HepG2 (cell line): ENCODE results near the gene STRBP. TPM values are rescaled to one million over a fixed set of nuclear protein-coding genes. Genes with fewer than 3 reads are reported as not detected.
"Not testable (repeated sequence)": the region's sequence is repeated elsewhere in the genome, so short reads cannot be mapped to it uniquely, and the experiment has no call there.

ENCODE experiments used
- ATAC-seq: fragments of 200-7000 bp; cut with Tn5 transposase; 3 replicates; pipeline ENCODE4 v1.9.1; 2020; ENCODE audit warnings: mild to moderate bottlenecking, moderate library complexity
- BruUV-seq: library from RNA; stranded (reverse); fragments of 400-500 nt; replicated peaks from 2 replicates; lab custom pipeline; 2021; lab: Mats Ljungman, UMichigan
- CTCF ChIA-PET: fragments of 300-600 bp; formaldehyde crosslinking; extraction: SDS; loops from one replicate; lab custom pipeline; 2021; ENCODE audit warnings: low total read pairs, inconsistent platforms, low intra/inter-chr PET ratio; lab: Yijun Ruan, JAX
- POLR2A ChIA-PET: fragments of 350-600 bp; sonication (Branson Sonifier 250); formaldehyde crosslinking; loops from one replicate; lab custom pipeline; 2020; ENCODE audit warnings: antibody characterized with exemption, inconsistent platforms; lab: Yijun Ruan, JAX
- DNase-seq: peaks from one replicate; pipeline ENCODE4 v3.0.0-alpha.2; 2015; ENCODE audit warnings: low spot score
- FAIRE-seq: peaks from 3 replicates; lab custom pipeline; 2011; peaks lifted over from hg19 to GRCh38; lab: Jason Lieb, UNC
- H2AFZ ChIP-seq: one replicate; pipeline ENCODE4 v1.6.1; 2011; ENCODE audit warnings: low read length, inconsistent platforms
- H3K27ac ChIP-seq: fragments of 300-600 bp; 3 replicates; pipeline ENCODE4 v1.8.0; 2011; ENCODE audit warnings: mixed run types, mild to moderate bottlenecking, mixed read lengths, low read length, inconsistent platforms; ENCODE audit not compliant: insufficient read depth; ENCODE audit errors: extremely low read length
- H3K27me3 ChIP-seq, 2 experiments: fragments of 200-600 bp in 1 of 2; 2 replicates in 1 of 2; 3 replicates in 1 of 2; pipeline versions ENCODE4 v1.6.0 to v1.8.0; 2011; ENCODE audit warnings: low read length in 2 of 2, mild to moderate bottlenecking in 2 of 2, moderate library complexity in 2 of 2, inconsistent platforms in 1 of 2; ENCODE audit not compliant: insufficient read depth in 2 of 2, control insufficient read depth in 1 of 2
- H3K36me3 ChIP-seq, 2 experiments: fragments of 200-600 bp in 1 of 2; replicated peaks in 1 of 2; 2 replicates in 1 of 2; 3 replicates in 1 of 2; pipeline versions ENCODE4 v1.5.1 to v1.8.0; 2011; ENCODE audit warnings: low read length in 2 of 2, inconsistent platforms in 1 of 2; ENCODE audit not compliant: insufficient read depth in 2 of 2, control insufficient read depth in 1 of 2
- H3K4me1 ChIP-seq: 2 replicates; pipeline ENCODE4 v1.5.1; 2012; ENCODE audit warnings: low read length, inconsistent platforms; ENCODE audit not compliant: insufficient read depth
- H3K4me2 ChIP-seq: 2 replicates; pipeline ENCODE4 v1.6.0; 2011; ENCODE audit warnings: low read depth, low read length, inconsistent platforms
- H3K4me3 ChIP-seq, 3 experiments: fragments of 200-600 bp in 1 of 3; sonication (generic), shearing (Covaris generic) in 1 of 3; replicated peaks in 1 of 3; 2 replicates each; pipeline ENCODE4 v1.5.1; 2011 to 2016; ENCODE audit warnings: low read length in 3 of 3, inconsistent platforms in 2 of 3, low read depth in 2 of 3, mild to moderate bottlenecking in 2 of 3, control low read depth in 1 of 3, mixed read lengths in 1 of 3; ENCODE audit not compliant: insufficient read depth in 1 of 3
- H3K79me2 ChIP-seq: one replicate; pipeline ENCODE4 v1.6.1; 2011; ENCODE audit warnings: low read length, inconsistent platforms; ENCODE audit not compliant: insufficient read depth
- H3K9ac ChIP-seq: 2 replicates; pipeline ENCODE4 v1.6.0; 2011; ENCODE audit warnings: mild to moderate bottlenecking, low read depth, low read length, inconsistent platforms; ENCODE audit not compliant: insufficient read depth
- H3K9me3 ChIP-seq: 2 replicates; pipeline ENCODE4 v1.5.1; 2012; ENCODE audit warnings: mild to moderate bottlenecking, low read length
- H4K20me1 ChIP-seq: 2 replicates; pipeline ENCODE4 v1.6.0; 2011; ENCODE audit warnings: inconsistent platforms, mild to moderate bottlenecking, low read length, moderate library complexity; ENCODE audit not compliant: insufficient read depth
- FOXA1 ChIP-seq, 2 experiments: fragments of 450-650 bp in 1 of 2; sonication (generic) in 1 of 2; formaldehyde crosslinking in 1 of 2; IDR thresholded peaks; 2 replicates each; pipeline versions ENCODE4 v1.4.0 to v1.6.1; 2016 to 2020; ENCODE audit warnings: missing genetic modification reagents in 1 of 2
- HDAC6 ChIP-seq: fragments of 200-600 bp; sonication (generic); IDR thresholded peaks from 2 replicates; pipeline ENCODE4 v1.7.0; 2017; ENCODE audit warnings: mild to moderate bottlenecking, antibody characterized with exemption, low read length, low read depth
- HNRNPH1 ChIP-seq: fragments of 200-400 bp; formaldehyde crosslinking; optimal IDR thresholded peaks from 2 replicates; pipeline ENCODE3; 2017; ENCODE audit warnings: mild to moderate bottlenecking, low read depth, low read length
- RORA ChIP-seq: sonication (generic); formaldehyde crosslinking; IDR thresholded peaks from 2 replicates; pipeline ENCODE4 v1.5.0; 2020; ENCODE audit warnings: mild to moderate bottlenecking, missing genetic modification reagents, moderate library complexity
- TBX2 ChIP-seq: sonication (generic); formaldehyde crosslinking; IDR thresholded peaks from 2 replicates; pipeline ENCODE4 v1.5.0; 2020; ENCODE audit warnings: missing genetic modification reagents, mild to moderate bottlenecking, borderline replicate concordance
- ZBTB7A ChIP-seq: sonication (generic); formaldehyde crosslinking; IDR thresholded peaks from 2 replicates; pipeline ENCODE4 v1.8.0; 2022; ENCODE audit warnings: mild to moderate bottlenecking, missing genetic modification reagents
- ZNF431 ChIP-seq: sonication (generic); formaldehyde crosslinking; IDR thresholded peaks from 2 replicates; pipeline ENCODE4 v1.9.0; 2022; ENCODE audit warnings: missing genetic modification reagents, low read depth, mild to moderate bottlenecking, borderline replicate concordance
- WGBS: methylation state at CpG from one replicate; pipeline ENCODE4 v1.1.6; 2017; ENCODE audit warnings: low lambda C conversion rate; 5-methylcytosine and 5-hydroxymethylcytosine counted together
- in situ Hi-C: cut with HindIII; loops from 2 replicates; pipeline ENCODE4 v1.10.0; 2017; ENCODE audit warnings: low pct_unique_long_range_greater_than_20kb; ENCODE audit not compliant: extremely low pct_ligation_motif_present
- intact Hi-C: fragments of 100-400 bp; cut with micrococcal nuclease; formaldehyde crosslinking; loops from one replicate; pipeline ENCODE4 v1.10.0; 2022; ENCODE audit not compliant: unreplicated experiment
- polyA plus RNA-seq, 8 experiments: library from polyadenylated mRNA; depleted of rRNA in 3 of 8; stranded (reverse) in 7 of 8; unstranded in 1 of 8; fragments of >200 nt; fragmentation: Illumina TruSeq in 4 of 8; extraction: Trizol in 4 of 8; gene quantifications; 2 replicates each; pipeline versions ENCODE4 v1.2.1 to v1.2.3, GENCODE V29; 2011 to 2016; ENCODE audit warnings: low read depth in 4 of 8, missing spikeins in 1 of 8, mixed read lengths in 1 of 8; ENCODE audit not compliant: insufficient read depth in 1 of 8
- total RNA-seq, 5 experiments: library from RNA; depleted of rRNA; stranded (reverse); fragments of >200 nt; fragmentation: Illumina TruSeq; extraction: Trizol; gene quantifications; 2 replicates each; pipeline ENCODE4 v1.2.3, GENCODE V29; 2016; ENCODE audit warnings: low read depth in 1 of 5
- TF ChIP-seq, protein P1 (sequence below): sonication (generic); formaldehyde crosslinking; IDR thresholded peaks from 2 replicates; pipeline ENCODE4 v1.9.0; 2021; ENCODE audit warnings: missing genetic modification reagents, mild to moderate bottlenecking, borderline replicate concordance

The STRBP gene
- total and polyA plus RNA-seq, 2 of the 13 experiments (the other 11 are each of a cell fraction or from before 2014, with no cell fraction given) = 14.5 to 38.5 TPM

DNA sequence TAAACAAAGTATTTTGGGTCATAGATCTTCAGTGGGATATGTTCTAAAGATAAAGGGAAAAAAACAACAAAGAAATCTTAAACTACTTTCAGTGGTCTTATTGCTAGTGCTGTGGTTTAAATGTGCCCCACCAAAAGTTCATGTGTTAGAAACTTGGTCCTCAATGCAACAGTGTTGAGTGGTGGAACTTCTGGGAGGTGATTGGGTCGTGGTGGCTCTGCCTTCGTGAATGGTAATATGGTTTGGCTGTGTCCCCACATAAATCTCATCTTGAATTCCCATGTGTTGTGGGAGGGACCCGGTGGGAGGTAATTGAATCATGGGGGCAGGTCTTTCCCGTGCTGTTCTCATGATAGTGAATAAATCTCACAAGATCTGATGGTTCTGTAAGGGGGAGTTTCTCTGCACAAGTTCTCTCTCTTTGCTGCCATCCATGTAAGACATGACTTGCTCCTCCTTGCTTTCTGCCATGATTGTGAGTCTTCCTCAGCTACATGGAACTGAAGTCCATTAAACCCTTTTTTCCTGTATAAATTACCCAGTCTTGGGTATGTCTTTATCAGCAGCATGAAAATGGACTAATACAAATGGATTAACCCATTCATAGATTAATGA is 10.6 kb upstream of the STRBP start:
- POLR2A ChIA-PET, H2AFZ ChIP-seq, in situ Hi-C loops, FAIRE-seq, H4K20me1 ChIP-seq, H3K9me3 ChIP-seq, CTCF ChIA-PET, H3K36me3 ChIP-seq, H3K4me2 ChIP-seq, H3K4me3 ChIP-seq, H3K27ac ChIP-seq, ATAC-seq, H3K4me1 ChIP-seq, intact Hi-C loops, BruUV-seq, H3K79me2 ChIP-seq, DNase-seq, H3K9ac ChIP-seq: not testable (repeated sequence)
- 37% methylated on average over 4 of the region's 4 CpGs for WGBS
- peak; percentile 93; the same call in 1 of the 2 replicates for TF ChIP-seq ZNF431 (CRISPR knock-in tag)
- H3K27me3 ChIP-seq = peaks cover 0 to 27% of the 10 kb centered on the region in 2 experiments; a peak in 4 of 5 replicates

DNA sequence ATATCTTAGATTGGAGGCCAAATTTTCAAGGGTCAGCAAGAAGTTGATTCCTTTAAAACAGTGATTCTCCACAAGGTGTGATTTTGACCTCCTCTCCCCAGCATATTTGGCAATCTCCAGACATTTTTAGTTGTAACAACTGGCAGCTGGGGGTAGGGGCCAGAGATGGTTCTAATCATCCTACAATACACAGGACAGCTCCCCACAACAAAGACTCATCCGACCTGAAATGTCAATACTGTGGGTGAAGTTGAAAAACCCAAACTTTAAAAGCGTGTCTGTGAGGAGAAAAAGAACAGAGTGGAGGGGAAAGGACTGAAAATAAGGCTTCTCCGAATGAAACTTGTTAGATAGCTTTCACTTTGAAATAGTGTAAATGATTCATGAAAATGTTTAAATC is 10.0 kb upstream of the STRBP start:
- H3K79me2 ChIP-seq = no peaks in the 10 kb centered on the region
- H3K4me1 ChIP-seq = no peaks in the 10 kb centered on the region
- no peak overlapping the region for H2AFZ ChIP-seq
- DNase-seq (no peak), FAIRE-seq (no peak), ATAC-seq (no peak)
- H3K27me3 ChIP-seq = peaks cover 0 to 26% of the 10 kb centered on the region in 2 experiments; a peak in 4 of 5 replicates
- TF ChIP-seq FOXA1 (IDR thresholded peaks at IDR 0.05) (no peak), FOXA1 (CRISPR knock-in tag; IDR thresholded peaks at IDR 0.05) (no peak), TBX2 (CRISPR knock-in tag) (no peak), ZBTB7A (no peak), HNRNPH1 (no peak), RORA (CRISPR knock-in tag) (no peak), HDAC6 (no peak)
- TF ChIP-seq, protein P1, sequence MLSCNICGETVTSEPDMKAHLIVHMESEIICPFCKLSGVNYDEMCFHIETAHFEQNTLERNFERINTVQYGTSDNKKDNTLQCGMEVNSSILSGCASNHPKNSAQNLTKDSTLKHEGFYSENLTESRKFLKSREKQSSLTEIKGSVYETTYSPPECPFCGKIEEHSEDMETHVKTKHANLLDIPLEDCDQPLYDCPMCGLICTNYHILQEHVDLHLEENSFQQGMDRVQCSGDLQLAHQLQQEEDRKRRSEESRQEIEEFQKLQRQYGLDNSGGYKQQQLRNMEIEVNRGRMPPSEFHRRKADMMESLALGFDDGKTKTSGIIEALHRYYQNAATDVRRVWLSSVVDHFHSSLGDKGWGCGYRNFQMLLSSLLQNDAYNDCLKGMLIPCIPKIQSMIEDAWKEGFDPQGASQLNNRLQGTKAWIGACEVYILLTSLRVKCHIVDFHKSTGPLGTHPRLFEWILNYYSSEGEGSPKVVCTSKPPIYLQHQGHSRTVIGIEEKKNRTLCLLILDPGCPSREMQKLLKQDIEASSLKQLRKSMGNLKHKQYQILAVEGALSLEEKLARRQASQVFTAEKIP (CRISPR knock-in tag) = no peak
- intact Hi-C loops (no loop called here), in situ Hi-C loops (no loop called here)
- H3K4me3 ChIP-seq = no peak overlapping the region
- no peaks in the 10 kb centered on the region for H3K36me3 ChIP-seq
- H3K4me2 ChIP-seq = no peak overlapping the region
- no peak overlapping the region for H3K27ac ChIP-seq
- ChIA-PET CTCF (no interaction called here), POLR2A (no interaction called here)
- H3K9ac ChIP-seq = no peak overlapping the region
- WGBS = 29% methylated on average over 3 of the region's 3 CpGs
- H3K9me3 ChIP-seq = peaks cover 6% of the 10 kb centered on the region; the same call in 1 of the 2 replicates
- no TSS peak for BruUV-seq
- H4K20me1 ChIP-seq = no peaks in the 10 kb centered on the region
